NK-92 treated with Interleukin-12 subunit alpha and Interleukin-12 subunit beta, amount 100 ng/mL, for 24 hours (cell line): ENCODE data around the gene PRPF40B.

Experiments used
- DNase-seq: peaks from one replicate; lab custom pipeline; 2025; lab: John Stamatoyannopoulos, UW

Gene PRPF40B

DNA sequence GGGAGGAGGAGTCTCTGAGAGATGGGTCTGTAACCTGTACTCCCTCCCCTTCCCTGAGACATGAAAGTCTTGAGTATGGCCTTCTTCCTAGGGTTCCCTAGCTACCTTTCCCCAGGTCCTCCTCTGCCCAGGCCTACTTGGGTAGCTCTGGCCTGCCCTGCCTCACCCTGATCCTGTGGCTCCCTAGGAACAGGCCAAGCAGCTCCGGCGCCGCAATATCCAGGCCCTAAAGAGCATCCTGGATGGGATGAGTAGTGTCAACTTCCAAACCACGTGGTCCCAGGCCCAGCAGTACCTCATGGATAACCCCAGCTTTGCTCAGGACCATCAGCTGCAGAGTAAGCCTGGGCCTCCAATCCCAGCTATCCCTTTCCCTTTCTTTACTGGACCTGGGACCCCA, 12.3 kb downstream of the PRPF40B start:
- no peak for DNase-seq

DNA sequence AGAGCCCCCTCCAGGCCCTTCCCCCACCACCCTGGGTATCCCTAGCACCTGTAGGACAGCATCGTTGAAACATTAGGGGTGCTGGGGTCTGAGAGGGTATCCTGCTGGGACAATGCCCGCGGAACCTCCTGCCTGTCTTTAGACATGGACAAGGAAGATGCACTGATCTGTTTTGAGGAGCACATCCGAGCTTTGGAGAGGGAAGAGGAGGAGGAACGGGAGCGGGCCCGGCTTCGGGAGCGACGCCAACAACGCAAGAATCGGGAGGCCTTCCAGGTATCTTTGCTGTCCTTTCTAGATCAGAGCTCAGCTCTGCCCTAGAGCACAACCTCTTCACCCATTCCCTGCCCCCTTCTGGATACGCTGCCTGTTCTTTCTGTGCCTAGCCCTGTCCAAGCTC, 13.2 kb downstream of the PRPF40B start:
- DNase-seq: no peak

DNA sequence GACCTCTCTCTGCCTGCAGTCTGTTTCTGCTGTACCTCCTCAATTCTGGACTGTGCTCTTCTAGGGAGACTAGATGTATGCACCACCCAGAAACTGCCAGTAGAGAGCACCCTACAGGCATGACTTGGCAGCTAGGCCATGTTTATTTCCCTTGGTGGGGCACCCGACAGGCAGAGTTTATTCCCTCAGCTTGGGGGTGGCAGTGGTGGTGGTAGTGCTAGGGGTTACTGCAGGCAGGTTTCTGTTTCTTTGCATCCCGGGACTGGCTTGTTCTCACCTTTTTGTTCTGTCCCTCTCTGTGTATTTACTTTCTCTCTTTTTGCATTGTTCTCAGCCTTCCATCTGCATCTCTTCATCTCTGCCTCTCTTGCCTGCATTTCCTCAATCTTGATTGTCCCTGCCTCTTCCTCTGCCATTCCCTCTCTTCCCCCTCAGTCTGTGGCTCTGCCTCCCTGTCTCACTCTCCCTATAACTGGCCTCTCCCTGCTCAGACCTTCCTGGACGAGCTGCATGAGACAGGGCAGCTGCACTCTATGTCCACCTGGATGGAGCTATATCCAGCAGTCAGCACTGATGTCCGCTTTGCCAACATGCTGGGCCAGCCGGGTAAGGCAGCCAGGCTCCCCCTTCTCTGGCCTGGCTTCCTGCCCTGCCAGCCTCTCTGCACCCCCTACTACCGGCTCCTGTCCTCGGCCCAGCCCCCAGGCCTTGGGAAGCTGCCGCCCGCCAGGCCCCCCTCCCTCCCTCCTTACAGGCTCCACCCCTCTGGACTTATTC, 13.8 kb downstream of the PRPF40B start:
- DNase-seq: peak; percentile 28

DNA sequence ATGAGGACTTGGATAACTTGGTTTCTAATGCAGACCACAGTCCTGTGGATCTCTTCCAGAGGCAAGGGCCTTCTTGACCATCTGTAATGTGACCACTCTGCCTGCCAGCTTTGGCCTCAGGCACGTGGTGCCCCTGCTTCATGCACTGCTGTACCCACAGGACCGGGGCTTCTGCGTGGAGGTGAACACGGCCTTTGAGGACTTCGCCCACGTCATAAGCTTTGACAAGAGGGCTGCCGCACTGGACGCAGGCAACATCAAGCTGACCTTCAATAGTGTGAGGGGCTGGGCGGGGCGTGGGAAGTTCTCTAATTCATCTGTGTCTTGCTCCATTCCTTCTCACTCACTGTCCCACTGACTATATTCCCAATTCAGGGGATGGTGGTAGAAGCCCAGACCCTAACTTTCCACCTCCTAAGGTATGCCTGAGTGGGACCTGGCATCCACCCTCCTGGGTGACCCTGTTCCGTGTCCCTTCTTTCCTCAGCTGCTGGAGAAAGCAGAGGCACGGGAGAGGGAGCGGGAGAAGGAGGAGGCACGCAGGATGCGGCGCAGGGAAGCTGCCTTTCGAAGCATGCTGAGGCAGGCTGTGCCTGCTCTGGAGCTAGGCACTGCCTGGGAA, 18.5 kb downstream of the PRPF40B start:
- DNase-seq: no peak

DNA sequence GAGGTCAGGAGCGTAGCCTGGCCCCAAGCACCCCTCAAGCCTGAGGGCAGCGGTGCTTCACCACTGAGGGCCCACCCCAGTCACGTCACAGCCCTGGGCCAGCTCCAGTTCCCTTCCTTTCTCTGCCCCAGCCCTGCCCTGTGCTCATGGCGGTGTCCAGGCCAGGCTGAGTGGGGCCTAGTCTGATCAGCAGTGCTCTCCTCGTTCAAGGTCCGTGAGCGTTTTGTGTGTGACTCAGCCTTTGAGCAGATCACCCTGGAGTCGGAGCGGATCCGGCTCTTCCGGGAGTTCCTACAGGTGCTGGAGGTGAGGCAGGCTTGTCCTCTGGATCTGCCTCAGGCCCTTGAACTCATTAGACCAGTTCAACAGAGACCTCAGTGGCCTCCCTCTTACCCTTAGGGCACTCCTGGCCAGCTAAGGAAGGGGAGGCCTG, 19.0 kb downstream of the PRPF40B start:
- DNase-seq: no peak

- DNase-seq: no peak
These were observed 19.8 kb downstream of the PRPF40B start for GRCh38 chr12:49643135-49643534.

GRCh38 chr12:49643961-49644619, 20.7 kb downstream of the PRPF40B start:
- DNase-seq: no peak

DNA sequence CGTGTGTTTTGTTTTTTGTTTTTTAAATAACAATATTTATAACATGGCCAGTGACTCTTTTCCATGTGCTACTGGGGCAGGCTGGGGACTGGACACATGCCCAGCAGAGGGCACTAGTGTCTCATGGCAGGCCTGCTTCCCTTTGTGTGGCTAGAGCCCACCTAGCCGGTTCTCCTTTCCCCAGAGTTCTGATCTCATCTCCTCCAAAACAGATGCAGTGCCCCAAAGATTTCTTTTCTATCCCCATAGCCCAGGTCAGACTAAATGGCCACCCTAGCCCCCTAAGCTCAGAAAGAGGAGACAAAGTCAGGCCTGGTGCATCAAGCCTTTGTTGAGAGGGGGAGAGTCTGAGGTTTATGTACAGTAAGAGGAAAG, 21.2 kb downstream of the PRPF40B start:
- peak; percentile 21 for DNase-seq

- no peak for DNase-seq
These were observed 22.0 kb downstream of the PRPF40B start for GRCh38 chr12:49645146-49646039.

DNA sequence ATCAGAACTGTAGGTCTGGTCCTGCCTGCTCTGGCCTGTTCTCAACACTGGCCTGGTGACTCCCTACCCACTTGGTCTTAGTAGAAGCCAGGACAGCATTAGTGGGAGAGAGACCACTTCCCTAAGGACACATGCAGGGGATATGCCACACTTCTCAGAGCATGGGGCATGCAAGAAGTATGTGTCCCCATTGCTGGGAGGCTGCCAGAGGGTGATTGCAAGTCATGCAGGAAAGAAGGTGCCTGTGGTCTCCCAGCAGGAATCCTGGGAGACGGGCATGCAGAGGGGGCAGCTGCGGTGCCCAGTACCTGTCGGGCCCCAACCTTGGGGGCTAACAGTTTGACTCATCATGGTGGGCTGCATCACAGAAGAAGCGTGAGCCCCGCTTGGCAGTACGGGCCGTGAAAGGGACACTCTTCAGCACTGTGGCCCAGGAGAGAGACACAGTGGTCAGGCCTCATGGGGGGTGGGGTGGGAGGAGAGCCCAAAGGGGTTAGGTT, 23.0 kb downstream of the PRPF40B start:
- no peak for DNase-seq

- no peak for DNase-seq
These were observed 23.7 kb downstream of the PRPF40B start for GRCh38 chr12:49646871-49647654.

- DNase-seq: no peak
These were observed 24.7 kb downstream of the PRPF40B start for GRCh38 chr12:49647827-49648711.

- DNase-seq: no peak
These were observed 25.3 kb downstream of the PRPF40B start for GRCh38 chr12:49648712-49649003.

DNA sequence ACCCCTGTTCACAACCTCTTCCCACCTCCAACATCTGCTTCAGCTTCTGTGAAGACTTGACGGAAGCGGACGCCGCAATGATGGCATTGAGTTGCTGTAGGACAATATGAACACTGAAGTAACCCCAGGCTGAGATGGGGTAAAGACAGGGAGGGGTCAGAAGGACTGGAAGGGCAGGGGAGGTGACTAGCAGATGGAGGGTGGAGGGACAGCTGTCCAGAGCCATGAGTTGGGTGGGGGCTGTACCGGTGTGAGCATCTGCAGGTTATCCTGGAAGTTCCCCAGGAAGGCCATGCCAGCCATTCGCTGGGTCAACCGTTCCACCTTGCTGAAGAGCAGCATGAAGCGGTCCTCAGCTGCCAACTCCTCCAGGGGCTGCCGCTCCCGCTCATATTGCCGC, 26.1 kb downstream of the PRPF40B start:
- no peak for DNase-seq

DNA sequence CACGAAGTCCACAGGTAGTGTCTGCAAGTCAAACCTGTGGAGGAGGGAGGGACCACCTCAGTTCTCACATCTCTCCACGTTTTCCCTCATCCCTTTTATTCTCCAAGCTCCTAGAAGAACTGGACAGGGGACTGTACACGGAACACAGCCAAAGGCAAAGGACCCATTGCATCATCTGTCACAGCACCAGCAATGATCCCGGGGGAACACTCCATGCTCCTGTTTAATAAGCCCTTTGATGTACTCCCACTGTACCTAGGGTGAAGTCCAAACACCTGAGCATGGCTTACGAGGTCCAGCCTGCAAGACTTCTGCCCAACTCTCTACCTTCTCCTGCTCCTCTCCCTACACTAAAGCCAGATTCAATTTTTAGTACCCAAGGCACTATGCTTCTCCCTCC, 26.5 kb downstream of the PRPF40B start:
- no peak for DNase-seq

DNA sequence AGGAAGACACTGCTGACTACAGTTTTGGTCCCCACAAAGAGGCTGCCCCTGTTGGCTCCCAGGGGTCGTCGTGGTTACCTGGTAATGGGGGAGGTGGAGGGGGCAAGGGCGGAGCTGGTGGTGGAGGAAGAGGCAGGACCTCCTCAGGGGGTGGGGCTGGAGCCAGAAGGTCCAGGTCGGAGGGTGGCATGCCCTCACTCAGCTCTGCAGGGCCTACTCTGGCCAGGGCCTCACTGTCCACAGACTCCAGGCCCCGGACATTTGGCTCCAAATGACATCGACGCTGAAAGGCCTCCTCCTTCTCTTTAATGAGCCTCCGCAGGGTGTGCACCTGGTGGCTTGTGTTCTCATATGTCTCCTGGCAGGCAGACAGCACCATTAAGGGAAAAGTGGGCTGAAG, 28.5 kb downstream of the PRPF40B start:
- no peak for DNase-seq

DNA sequence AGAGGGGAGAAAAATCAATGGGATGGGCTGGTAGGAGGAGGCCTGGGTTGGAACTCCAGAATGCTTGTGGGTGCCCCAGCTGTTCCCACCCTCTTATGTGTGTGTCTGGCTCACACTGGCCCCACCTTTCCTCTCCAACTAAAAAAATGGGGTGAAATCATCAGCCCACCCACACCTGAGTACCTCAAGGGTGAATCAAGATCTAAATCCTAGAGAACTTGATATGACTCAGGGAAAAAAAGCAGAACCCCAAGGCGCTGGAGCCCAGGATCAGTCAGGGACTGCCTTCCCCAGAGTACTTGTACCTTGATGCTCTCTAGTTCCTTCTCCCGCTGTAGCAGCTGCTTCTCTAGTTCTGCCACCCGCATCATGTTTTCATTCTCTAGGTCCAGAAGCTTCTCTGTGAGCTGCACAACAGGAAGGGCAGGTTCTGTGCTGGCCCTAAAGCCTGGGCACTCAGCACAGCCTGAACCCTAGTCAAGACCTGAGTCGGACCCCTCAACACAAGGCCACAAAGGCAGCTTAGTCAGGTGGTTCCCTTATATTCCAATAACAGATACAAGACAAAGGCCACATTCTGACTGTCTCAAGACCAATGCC, 29.7 kb downstream of the PRPF40B start:
- no peak for DNase-seq

DNA sequence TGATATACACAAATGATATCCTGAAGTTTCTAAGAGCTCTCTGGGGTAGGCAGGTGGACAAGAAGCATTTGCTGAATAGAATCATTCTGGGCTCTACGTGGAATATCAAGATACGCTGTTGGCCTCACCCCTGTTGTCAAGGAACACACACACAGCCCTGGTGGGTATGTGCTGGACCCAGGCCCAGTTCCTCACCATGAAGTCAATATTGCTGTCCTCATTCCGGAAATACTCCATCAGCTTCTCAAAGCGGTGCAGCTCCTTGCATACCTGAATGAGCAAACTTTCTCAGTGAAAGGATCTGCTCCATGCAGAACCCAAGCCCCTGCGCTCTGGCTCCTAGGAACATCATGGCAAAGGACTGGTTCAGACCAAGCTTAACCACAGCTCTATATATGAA, 31.4 kb downstream of the PRPF40B start:
- DNase-seq: no peak

DNA sequence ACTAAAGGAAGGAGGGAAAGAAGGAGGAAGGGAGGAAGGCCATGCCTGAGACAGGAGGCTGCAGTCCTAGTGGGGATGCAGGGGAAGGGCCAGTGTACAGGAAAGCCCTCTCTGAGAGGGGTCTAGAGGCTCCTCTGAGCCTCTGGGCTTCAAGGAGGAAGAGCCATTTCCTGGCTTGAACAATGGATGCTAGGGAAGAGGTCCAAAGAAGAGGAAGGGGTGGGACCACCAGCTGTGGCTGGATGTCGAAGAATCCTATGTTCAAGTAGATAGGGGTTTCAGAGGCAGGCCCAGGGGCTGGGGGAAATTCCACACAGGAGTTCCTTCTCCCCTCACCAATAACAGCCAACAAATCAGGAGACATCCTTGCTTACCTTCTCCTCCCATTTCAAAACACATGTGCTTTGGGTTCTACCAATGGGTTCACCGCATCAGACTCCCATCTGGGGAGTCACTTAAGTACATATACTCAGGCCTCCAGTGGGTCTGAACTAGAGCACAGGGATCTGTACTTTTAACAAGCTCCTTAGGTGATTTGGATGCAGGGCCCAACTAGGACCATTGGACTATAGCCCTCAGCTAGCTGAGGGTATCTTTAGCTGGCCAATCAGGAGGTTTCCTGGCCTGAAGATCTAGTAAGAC, 32.4 kb downstream of the PRPF40B start:
- no peak for DNase-seq

- DNase-seq: no peak
These were observed 34.9 kb downstream of the PRPF40B start for GRCh38 chr12:49658276-49658675.
